ENCODE results near the gene C14orf180. TPM values are rescaled to one million over a fixed set of nuclear protein-coding genes. Genes with fewer than 3 reads are reported as not detected.

Gene C14orf180
- total RNA-seq, 4 donors from 2014 or later = 0.13 to 1.5 (median 0.53) TPM

GRCh38 chr14:104547310-104547997 is 32.1 kb upstream of the C14orf180 start:
- intact Hi-C loops (cut with DNase I) = no loop called here
- no peaks in the 10 kb centered on the region for H3K9me3 ChIP-seq
- no peaks in the 10 kb centered on the region for H3K4me1 ChIP-seq
- DNase-seq = no peak
- no peaks in the 10 kb centered on the region for H3K36me3 ChIP-seq
- H3K4me3 ChIP-seq (replicated peaks in 1 of 3) = no peak overlapping the region
- H3K27me3 ChIP-seq = no peaks in the 10 kb centered on the region
- 84 to 89% methylated on average over 14 to 16 of the region's 18 CpGs for WGBS, 2 donors
- H3K27ac ChIP-seq = no peak overlapping the region
- TF ChIP-seq POLR2A (IDR thresholded peaks at IDR 0.05) = no peak
- TF ChIP-seq CTCF (IDR thresholded peaks at IDR 0.05) = no peak

- TF ChIP-seq POLR2A (IDR thresholded peaks at IDR 0.05) (no peak), CTCF (IDR thresholded peaks at IDR 0.05) (no peak)
- H3K27ac ChIP-seq = no peak overlapping the region
- 73 to 88% methylated on average over 5 to 8 of the region's 14 CpGs for WGBS, 2 donors
- H3K27me3 ChIP-seq = no peaks in the 10 kb centered on the region
- H3K4me3 ChIP-seq (replicated peaks in 1 of 3) = no peak overlapping the region
- intact Hi-C loops (cut with DNase I) = no loop called here
- DNase-seq = no peak
- H3K4me1 ChIP-seq = no peaks in the 10 kb centered on the region
- no peaks in the 10 kb centered on the region for H3K36me3 ChIP-seq
- H3K9me3 ChIP-seq = no peaks in the 10 kb centered on the region
These were observed 31.4 kb upstream of the C14orf180 start for GRCh38 chr14:104547998-104548700.

- no peaks in the 10 kb centered on the region for H3K36me3 ChIP-seq
- H3K27ac ChIP-seq = no peak overlapping the region
- no peak for TF ChIP-seq POLR2A (IDR thresholded peaks at IDR 0.05)
- no peak for TF ChIP-seq CTCF (IDR thresholded peaks at IDR 0.05)
- H3K9me3 ChIP-seq = no peaks in the 10 kb centered on the region
- H3K4me1 ChIP-seq = no peaks in the 10 kb centered on the region
- intact Hi-C loops (cut with DNase I) = no loop called here
- WGBS, 2 donors = 34 to 52% methylated on average over 8 of the region's 15 CpGs
- DNase-seq = no peak
- H3K27me3 ChIP-seq = no peaks in the 10 kb centered on the region
- no peak overlapping the region for H3K4me3 ChIP-seq (replicated peaks in 1 of 3)
These were observed 30.6 kb upstream of the C14orf180 start for GRCh38 chr14:104548802-104549535.

- H3K27me3 ChIP-seq = no peaks in the 10 kb centered on the region
- no peaks in the 10 kb centered on the region for H3K4me1 ChIP-seq
- no peak overlapping the region for H3K4me3 ChIP-seq (replicated peaks in 1 of 3)
- WGBS, 2 donors = 89 to 92% methylated on average over 8 of the region's 8 CpGs
- no peaks in the 10 kb centered on the region for H3K36me3 ChIP-seq
- H3K9me3 ChIP-seq = no peaks in the 10 kb centered on the region
- TF ChIP-seq POLR2A (IDR thresholded peaks at IDR 0.05) (no peak), CTCF (IDR thresholded peaks at IDR 0.05) (no peak)
- no peak for DNase-seq
- intact Hi-C loops (cut with DNase I) = no loop called here
- H3K27ac ChIP-seq = no peak overlapping the region
These were observed 29.8 kb upstream of the C14orf180 start for GRCh38 chr14:104549536-104550339.
